GM21786 (cell line): ENCODE data around the gene DUOXA1.

ENCODE experiments used
- ATAC-seq: cut with Tn5 transposase; IDR thresholded peaks from one replicate; pipeline ENCODE4 v1.9.1; 2021; ENCODE audit not compliant: unreplicated experiment

Gene DUOXA1, protein sequence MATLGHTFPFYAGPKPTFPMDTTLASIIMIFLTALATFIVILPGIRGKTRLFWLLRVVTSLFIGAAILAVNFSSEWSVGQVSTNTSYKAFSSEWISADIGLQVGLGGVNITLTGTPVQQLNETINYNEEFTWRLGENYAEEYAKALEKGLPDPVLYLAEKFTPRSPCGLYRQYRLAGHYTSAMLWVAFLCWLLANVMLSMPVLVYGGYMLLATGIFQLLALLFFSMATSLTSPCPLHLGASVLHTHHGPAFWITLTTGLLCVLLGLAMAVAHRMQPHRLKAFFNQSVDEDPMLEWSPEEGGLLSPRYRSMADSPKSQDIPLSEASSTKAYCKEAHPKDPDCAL

DNA sequence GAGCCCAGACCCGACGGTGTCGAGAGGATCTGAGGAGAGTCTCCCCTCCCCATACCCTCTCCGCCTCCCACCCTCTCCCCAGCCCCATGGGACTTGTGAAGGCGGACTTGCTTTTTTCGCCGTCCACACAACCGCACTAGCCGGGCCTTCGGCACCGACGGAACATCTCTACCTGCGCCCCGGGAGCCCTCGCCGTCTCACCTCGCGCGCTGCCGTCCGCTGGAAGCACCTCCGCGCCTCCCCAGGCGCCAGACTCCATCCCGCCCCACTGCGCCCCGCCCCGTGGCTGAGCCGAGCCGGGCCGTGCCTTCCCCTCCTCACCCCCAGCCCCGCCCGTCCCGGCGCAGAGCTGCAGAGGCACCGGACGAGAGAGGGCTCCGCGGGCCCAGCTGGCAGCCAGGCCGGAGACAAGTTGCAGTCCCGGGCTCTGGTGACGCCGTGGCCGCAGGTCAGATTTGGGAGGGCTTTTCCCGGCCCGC, at the start of gene DUOXA1, which contains the start of gene DUOX1:
TSS of gene DUOXA1 (minus strand) at position 229 of the 479 bp plus-strand sequence. CDS start 6,865 bp downstream, outside the sequence.
TSS of gene DUOX1 (plus strand) at position 344 of the 479 bp plus-strand sequence. CDS start 1,973 bp downstream, outside the sequence.
- ATAC-seq = no peak

- no peak for ATAC-seq
Observed at GRCh38 chr15:45177285-45177684, 47.6 kb upstream of the DUOXA1 start.

GRCh38 chr15:45174577-45174976, 44.9 kb upstream of the DUOXA1 start:
- no peak for ATAC-seq

GRCh38 chr15:45174069-45174468, 44.4 kb upstream of the DUOXA1 start:
- no peak for ATAC-seq

- no peak for ATAC-seq
Observed at GRCh38 chr15:45171912-45172311, 42.2 kb upstream of the DUOXA1 start.

GRCh38 chr15:45169608-45170480, 40.2 kb upstream of the DUOXA1 start:
- no peak for ATAC-seq

- ATAC-seq = no peak
Observed at GRCh38 chr15:45168751-45169551, 39.3 kb upstream of the DUOXA1 start.

- no peak for ATAC-seq
Observed at GRCh38 chr15:45168286-45168685, 38.6 kb upstream of the DUOXA1 start.

DNA sequence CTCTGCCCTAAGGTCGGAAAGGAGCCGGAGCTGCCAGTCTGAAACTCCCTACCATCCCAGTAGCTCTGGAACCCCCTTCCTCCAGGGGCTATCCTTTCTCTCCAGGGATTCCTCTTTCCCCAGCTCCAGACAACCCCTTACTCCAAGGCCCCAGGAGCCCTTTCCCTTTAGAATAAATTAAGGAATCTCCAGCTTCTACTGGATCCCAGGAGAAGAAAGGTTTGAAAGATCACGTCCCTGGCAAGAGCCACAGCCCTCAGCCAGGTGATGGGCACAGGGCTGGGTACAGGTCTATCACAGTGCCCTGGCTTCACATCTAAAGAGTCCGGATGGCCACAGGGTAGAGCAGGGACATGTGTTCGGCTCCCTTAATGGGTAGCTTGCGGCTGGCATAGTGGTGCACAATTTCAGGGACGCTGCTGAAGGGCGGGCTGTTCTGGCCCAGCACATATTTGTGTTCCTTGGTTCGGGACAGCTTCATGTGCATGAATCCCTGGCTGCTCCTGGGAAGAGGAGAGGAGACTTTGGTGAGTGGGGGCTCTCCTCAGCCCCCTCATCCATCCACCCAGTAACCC, 38.0 kb upstream of the DUOXA1 start:
- ATAC-seq = no peak

DNA sequence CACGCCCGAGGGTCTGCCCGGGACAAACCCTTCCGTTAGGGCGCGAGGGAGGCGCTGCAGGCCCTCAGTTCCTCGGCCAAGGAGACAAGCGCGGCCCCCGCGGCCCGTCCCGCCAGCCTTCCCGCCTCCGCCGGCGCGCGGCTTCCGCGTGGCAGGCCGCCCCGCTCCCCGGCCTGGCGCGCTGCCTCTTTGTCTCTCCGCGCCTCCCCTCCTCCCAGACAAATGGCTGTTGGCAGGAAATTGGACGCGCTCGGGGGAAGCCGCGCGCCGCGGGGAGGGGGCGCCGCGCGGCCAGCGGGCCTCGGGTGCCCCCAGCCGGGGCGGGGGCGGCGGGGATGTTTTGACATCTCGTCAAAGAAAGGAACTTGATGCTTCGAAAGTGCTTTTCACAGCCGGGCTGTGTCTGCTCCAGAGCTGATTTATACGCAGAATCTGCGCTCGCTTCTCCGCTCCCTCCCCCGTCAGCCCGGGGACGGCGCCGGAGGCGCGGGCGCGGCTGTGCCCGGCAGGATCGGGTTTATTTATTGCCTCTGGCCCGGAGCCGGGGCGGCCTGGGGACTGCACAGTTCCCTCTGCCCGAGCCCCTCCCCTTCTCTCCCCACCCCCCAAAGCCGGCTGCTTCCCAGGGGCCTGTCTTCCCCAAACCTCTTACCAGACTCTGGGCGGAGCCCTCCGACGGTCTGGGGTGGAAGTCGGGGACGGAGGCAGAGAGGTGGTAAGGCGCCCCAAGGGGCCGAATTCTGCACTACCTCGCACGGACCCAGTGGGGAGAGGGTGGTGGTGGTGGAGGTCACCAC, 37.4 kb upstream of the DUOXA1 start:
- peak; percentile 92 for ATAC-seq

DNA sequence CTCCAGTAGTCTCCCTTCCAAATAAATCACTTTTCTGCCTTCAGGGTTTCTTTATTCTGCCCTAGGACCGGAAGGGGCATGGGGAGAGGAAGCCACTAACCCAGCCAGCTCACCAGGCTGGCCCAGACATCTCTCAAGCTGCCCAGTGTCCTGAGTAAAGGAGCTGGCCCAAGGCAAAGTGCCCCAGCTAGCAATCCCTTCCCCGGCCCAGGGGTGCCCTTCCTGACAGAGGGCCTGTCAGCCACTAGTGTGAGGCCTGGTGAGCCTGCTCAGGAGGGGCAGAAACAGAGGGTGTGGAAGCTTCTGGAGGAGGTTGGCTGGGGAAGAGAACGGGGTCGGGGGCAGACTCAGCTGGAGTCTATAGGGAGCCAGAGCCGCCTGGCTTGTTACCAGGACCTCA, 35.9 kb upstream of the DUOXA1 start:
- no peak for ATAC-seq

GRCh38 chr15:45164914-45165313, 35.2 kb upstream of the DUOXA1 start:
- ATAC-seq = no peak

DNA sequence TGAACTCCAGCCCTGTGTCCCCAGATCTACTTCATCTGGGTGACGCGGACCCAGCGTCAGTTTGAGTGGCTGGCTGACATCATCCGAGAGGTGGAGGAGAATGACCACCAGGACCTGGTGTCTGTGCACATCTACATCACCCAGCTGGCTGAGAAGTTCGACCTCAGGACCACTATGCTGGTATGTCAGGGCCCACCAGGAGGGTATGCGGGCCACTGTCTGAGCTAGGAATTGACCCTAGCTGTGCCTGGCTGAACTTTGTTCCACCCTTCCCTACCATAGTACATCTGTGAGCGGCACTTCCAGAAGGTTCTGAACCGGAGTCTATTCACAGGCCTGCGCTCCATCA, 33.8 kb upstream of the DUOXA1 start:
- no peak for ATAC-seq

- ATAC-seq = peak; percentile 40
Observed at GRCh38 chr15:45162771-45163507, 33.3 kb upstream of the DUOXA1 start.

GRCh38 chr15:45161666-45162065, 32.0 kb upstream of the DUOXA1 start:
- no peak for ATAC-seq

DNA sequence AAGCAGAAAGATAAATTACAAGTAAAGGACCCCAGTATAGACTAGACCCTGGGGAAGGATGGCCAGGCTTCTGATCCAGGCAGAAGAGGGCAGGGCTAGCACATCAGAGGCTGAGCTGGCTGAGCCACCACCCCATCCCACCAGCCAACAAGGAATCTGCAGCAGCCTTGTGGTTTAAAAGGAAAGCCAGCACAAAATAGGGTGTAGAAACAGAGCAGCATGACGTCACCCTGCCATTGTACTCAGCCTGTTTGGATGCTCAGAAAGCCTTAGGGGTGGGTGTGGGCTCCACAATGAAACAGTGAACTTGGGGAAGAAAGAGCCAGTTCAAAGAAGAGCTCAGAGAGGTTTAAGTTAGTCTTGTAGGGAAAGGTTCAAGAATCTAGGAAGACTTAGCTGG, 28.3 kb upstream of the DUOXA1 start:
- ATAC-seq = no peak

DNA sequence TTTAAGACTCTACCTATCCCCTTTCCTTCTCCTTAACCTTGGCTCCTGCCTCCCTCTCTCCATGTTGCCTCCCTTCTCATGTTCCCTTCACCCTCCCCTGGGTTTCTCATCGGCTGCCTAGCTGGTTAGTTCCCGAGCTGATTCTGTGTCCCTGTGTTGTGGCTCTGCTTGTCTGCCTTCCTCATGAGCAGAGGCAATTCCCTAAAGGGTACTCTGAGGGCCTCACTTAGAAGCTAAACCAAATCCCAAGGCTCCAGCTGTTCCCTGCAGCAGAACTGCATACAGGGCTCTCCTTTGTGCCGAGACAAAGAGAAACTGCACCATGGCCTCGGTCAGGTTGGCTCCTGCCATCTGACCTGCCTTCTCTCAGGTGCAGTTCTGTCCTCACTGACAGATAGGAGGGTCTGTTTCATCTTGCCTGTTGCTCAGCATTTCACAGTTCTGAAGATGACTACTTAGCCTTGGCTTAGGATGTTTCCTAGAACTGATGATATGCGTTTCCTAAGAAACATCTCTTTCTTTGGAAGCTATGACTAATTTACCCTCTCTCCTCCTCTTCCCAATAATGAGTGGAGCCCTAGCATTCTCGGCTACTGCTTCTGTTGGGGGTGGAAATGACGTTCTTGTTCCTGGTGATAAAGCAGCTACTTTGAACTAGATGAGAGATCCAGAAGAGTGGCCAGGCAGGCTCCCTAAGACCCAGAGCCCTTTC, 27.2 kb upstream of the DUOXA1 start:
- ATAC-seq = no peak

GRCh38 chr15:45155739-45156138, 26.1 kb upstream of the DUOXA1 start:
- ATAC-seq = no peak
